H4 (cell line): ENCODE results near the gene FRS3. TPM values are rescaled to one million over a fixed set of nuclear protein-coding genes. Genes with fewer than 3 reads are reported as not detected.
"Not testable (repeated sequence)": the region's sequence is repeated elsewhere in the genome, so short reads cannot be mapped to it uniquely, and the experiment has no call there.

Experiments used
- DNase-seq: peaks from one replicate; pipeline ENCODE4 v3.0.0-alpha.2; 2015; ENCODE audit warnings: low spot score
- total RNA-seq: library from RNA; depleted of rRNA; stranded (reverse); fragments of >200 nt; shearing (Covaris generic); gene quantifications from 2 replicates; pipeline ENCODE4 v1.2.3, GENCODE V29; 2014

FRS3 gene
- total RNA-seq, 1 experiment from 2014 or later: 1.1 TPM

DNA sequence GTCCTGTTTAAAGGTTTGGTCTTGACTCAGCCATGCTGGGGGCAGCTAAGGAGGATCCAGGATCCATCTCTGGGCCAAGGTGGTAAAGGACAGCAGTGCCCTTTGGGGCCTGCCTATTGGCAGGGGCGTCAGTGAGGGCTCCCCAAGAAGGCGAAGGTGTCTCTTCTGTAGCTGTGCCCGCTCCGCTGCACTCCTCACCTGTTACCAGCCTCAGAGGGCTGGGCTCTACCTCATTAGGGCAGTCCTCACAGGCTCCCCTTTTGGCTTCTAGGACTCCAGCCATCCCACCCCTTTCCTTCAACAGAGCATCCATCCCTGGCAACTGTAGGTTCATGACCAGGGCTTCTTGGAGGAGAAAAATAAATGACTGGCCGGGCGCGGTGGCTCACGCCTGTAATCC, 10.3 kb downstream of the FRS3 start:
- no peak for DNase-seq

GRCh38 chr6:41768545-41769308, 11.0 kb downstream of the FRS3 start:
- no peak for DNase-seq

- DNase-seq: peak; percentile 91
Measured at GRCh38 chr6:41767112-41767833, 12.4 kb downstream of the FRS3 start.

DNA sequence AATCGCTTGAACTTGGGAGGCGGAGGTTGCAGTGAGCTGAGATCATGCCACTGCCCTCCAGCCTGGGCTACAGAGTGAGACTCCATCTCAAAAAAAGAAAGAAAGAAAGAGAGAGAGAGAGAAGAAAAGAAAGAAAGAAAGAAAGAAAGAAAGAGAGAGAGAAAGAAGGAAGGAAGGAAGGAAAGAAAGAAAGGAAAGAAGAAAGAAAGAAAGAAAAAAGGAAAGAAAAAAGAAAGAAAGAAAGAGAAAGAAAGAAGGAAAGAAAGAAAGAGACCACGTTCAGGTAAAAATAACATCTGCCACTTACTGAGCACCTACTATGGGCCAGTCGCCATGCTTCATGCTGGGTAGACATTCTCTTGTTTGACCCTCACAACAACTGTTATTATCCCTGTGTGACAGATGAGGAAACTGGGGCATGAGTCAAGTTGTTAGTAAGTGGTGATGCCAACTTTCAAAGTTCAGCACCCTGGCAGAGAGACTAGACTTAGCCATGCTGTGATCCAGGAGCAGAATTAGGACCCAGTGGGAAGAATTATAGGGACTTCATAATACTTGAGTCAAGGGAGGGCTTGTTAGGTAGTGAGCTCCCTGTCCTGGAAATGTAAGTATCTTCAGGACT, 13.5 kb downstream of the FRS3 start:
- not testable (repeated sequence) for DNase-seq

- no peak for DNase-seq
Measured at GRCh38 chr6:41763470-41763869, 16.2 kb downstream of the FRS3 start.

DNA sequence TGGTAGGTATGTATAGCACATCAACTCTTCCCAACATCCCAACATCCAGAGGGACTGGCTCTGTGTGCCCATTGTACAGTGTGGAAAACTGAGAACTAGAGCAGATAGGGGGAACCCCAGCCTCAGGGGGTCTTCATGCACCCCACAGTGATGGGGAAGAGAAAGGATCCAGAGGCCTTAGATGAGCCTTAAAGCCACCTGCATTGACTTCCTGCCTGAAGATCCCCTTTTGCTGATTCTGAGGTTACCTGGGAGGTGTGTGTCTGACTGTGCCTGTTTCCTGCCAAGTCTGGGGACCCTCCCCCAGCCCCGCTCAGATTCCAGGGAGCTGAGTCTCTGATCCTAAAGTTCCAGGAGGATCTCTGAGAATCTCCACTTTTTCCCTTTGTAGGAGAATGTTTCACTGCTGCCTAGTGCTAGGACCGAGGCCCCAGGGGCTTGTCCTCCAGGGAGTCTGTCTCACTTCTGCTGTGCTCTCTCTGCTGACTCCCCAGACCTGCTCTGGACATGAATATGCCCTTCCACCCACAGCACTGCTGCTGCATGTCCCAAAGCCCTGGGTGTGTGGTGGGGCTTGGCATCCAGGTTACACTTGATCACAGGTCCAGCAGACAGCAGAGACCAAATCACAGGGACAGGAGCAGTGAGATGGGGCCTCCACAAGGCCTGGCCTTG, 19.7 kb downstream of the FRS3 start:
- no peak for DNase-seq

DNA sequence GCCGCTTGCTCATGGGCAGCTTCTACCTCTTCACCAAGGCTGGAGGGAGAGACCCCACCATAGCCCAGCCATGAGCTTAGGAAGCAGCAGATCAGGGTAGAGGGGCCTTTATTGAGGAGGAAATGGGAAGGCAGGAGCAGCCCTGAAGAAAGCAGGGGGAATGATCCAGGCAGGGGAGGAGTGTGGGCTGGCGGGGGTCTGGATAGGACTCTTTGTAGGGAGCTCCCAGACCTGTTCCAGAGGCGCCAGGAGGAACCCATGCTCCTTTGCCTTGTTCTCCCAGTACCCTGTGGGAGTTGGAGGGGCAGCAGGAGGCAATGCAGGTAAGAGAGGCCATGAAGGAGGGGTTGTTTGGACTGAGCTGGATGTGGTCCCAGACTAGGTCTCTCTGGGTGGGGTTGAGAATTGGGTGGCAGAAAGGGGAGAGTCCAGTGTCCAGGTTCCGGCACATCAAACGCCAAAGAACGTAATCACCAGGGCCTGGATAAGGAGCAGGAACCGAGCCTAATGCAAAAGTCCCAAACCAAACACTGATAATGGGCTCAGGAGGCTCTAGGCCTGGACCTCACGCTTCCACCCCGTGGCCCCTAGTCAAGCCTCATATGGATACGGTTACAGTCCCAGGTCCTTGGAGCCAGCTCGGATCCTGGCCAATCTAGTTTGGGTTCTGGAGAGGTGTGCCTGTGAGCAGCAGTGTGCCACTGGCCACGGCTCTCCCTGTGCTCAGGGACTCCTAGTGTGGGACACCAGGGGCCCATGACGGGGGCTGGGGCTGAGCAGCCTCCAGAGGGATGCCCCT, 20.4 kb downstream of the FRS3 start:
- DNase-seq: no peak

DNA sequence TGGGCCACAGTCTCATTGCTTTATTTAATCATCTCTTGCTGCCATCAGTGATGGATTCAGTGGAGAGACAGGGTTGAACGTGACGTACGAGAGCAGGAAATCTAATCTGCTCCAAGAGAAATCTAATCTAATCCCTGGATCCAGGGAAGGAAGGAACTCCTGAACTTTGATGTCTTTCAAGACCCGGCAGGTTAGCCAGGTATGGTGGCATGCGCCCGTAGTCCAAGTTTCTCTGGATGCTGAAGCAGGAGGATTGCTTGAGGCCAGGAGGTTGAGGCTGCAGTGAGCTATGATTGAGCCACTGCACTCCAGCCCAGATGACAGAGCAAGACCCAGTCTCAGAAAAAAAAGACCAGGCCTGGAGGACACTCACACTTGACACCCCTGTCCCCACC, 21.1 kb downstream of the FRS3 start:
- no peak for DNase-seq

GRCh38 chr6:41757931-41758640, 21.6 kb downstream of the FRS3 start:
- no peak for DNase-seq

- DNase-seq: no peak
Measured at GRCh38 chr6:41757271-41757670, 22.4 kb downstream of the FRS3 start.

- no peak for DNase-seq
Measured at GRCh38 chr6:41756354-41756753, 23.3 kb downstream of the FRS3 start.

DNA sequence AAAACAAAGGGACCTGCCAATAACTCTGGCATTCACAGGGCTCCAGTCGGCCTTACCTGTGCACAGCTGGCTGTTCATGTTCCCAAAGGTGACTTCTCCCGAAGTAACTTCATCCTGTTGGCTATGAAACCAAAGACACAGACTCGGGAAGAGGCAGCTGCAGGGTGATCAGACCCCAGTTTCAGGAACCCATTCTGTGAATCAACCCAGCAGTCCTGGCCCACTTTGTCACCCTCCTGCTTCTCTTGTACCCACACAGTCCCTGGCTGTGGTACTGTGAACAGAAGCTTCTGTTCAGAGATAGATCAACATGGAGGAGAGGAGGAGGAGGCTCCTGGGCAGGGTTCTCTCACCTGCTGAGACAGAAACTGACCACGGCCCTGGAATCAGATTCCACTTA, 23.8 kb downstream of the FRS3 start:
- no peak for DNase-seq

- DNase-seq: no peak
Measured at GRCh38 chr6:41750374-41750773, 29.3 kb downstream of the FRS3 start.

DNA sequence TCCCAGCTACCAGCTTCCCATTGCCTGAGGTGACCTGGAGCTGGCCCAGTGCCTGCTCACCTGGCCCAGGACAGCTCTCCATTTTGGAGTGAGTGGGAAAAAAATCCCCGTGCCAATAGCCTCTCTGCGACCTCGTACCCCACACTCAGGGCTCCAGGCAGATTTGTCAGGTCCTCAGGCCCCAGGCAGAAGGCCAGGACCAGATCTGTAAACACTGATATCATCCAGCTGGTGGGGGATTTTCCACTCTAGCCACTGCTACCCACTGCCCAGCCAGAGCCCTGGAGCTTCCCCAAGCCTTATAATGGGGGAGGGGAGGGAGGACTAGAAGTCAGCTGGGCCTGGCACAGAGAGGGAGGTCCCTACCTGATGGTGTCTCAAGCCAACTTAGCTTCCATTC, 31.2 kb downstream of the FRS3 start:
- DNase-seq: no peak

DNA sequence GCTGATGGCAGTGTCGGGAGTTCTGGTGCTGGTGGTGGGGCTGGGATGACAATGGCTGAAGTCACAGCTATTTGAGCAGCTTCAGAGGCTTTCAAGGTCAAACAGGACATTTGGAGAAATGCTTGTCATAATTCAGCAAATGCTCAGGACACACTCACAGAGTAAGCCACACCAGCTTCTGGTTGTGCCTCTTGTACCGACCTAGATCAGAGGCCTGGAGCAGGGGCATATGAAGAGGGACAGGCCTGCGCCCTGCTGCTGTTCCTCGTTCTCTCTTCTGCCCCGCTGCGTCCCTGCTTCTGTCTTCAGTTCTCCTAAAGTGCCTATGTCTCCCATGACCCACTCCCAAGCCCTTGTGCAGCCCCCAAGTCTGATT, 31.6 kb downstream of the FRS3 start:
- DNase-seq: no peak

DNA sequence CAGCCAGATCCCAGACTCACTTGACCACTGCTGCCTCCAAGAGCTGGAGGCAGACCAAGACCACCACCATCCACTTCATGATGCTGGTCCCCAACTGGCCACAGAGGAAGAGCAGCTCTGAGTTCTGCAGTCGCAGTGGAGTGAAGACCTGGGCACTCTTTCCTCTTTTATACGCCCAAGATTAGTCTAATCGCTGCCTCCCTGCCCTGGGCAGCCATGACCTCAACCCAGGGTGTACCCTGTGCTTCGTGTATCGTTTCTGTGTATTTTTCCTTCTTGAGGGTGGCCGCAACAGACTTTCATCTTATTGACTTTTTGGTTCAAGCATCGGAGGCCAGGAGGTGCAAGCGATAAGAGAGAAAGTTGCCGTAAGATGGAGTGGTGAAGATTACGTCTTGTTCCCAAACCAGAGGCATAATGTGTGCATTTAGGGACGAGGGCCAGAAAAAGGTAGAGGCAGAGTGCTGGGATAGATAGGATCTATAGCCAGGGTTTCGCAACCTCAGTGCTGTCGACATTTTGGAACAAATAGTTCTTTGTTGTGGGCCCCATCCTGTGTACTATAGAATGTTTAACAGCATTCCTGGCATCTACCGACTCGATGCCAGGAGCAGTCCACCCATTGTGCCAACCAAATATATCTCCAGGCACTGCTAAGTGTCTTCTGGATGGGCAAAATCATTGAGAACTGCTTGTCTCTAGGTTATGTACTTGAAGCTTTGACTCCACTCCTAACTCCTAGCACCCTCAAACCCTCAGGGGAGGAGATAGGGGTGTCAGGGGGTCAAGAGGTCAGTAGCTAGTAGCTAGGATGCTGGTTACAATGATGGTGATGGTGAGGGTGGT, 32.2 kb downstream of the FRS3 start, which contains the start of gene PGC:
PGC (minus strand) TSS at position 142 of the 846 bp plus-strand sequence; CDS start at position 79, 63 bp downstream.
- no peak for DNase-seq

- no peak for DNase-seq
Measured at GRCh38 chr6:41746107-41746506, 33.6 kb downstream of the FRS3 start.

DNA sequence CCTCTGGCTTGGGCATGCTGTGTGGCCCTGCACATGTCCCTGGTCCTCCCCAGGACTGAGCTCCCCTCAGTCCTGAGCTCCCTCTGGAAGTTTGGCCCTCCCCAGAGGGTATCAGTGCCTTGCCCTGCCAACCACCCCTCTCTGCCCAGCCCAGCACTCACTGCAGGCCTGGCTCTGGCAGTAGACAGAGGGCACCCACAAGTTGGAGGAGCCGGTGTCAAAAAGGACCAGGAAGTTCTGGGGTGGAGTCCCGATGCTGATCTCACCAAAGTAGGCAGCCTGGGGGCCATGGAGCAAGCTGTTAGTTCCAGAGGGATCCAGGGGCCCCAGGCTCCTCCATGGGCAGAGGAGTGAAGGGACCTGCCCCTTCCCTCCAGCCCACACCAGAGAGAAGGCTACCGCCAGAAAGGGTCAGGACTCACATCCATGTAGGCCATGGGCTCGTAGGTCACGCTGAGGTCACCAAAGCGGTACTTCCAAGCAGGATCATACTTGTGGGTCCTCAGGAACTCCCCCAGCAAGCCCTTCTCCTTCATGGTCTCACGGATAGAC, 35.4 kb downstream of the FRS3 start:
- DNase-seq: no peak

- DNase-seq: no peak
Measured at GRCh38 chr6:41743406-41744235, 36.1 kb downstream of the FRS3 start.
